CD14-positive monocyte (primary cell): ENCODE data around the gene ZC3H10. TPM values are rescaled to one million over a fixed set of nuclear protein-coding genes. Genes with fewer than 3 reads are reported as not detected.

Source experiments
- DNase-seq, 3 donors: peaks; one replicate each; pipeline ENCODE4 v3.0.0-alpha.2; 2011 to 2022
- H2AFZ ChIP-seq: 2 replicates; pipeline ENCODE4 v1.6.0; 2012; ENCODE audit warnings: mild to moderate bottlenecking, low read depth, low read length, inconsistent platforms; ENCODE audit not compliant: insufficient read depth, poor library complexity, severe bottlenecking
- H3K27ac ChIP-seq, 2 donors: 1 replicate in 1 of 2; 2 replicates in 1 of 2; pipeline ENCODE4 v1.5.1; 2012 to 2013; ENCODE audit warnings: low read length in 2 of 2, control low read depth in 1 of 2, inconsistent platforms in 1 of 2, low read depth in 1 of 2, mild to moderate bottlenecking in 1 of 2
- H3K27me3 ChIP-seq, 2 donors: one replicate each; pipeline versions ENCODE4 v1.6.0 to v1.6.1; 2011 to 2013; ENCODE audit warnings: low read length in 2 of 2; ENCODE audit not compliant: control insufficient read depth in 2 of 2, insufficient read depth in 2 of 2
- H3K36me3 ChIP-seq, 2 donors: replicated peaks in 1 of 2; 1 replicate in 1 of 2; 2 replicates in 1 of 2; pipeline versions ENCODE4 v1.5.1 to v1.6.1; 2012 to 2013; ENCODE audit warnings: low read length in 2 of 2, control low read depth in 1 of 2, inconsistent platforms in 1 of 2, mild to moderate bottlenecking in 1 of 2; ENCODE audit not compliant: insufficient read depth in 2 of 2, control insufficient read depth in 1 of 2
- H3K4me1 ChIP-seq, 2 donors: 1 replicate in 1 of 2; 2 replicates in 1 of 2; pipeline versions ENCODE4 v1.5.1 to v1.6.1; 2012 to 2013; ENCODE audit warnings: low read length in 2 of 2, control low read depth in 1 of 2, inconsistent platforms in 1 of 2, mild to moderate bottlenecking in 1 of 2, moderate library complexity in 1 of 2; ENCODE audit not compliant: insufficient read depth in 2 of 2, control insufficient read depth in 1 of 2
- H3K4me2 ChIP-seq: replicated peaks from 2 replicates; pipeline ENCODE3; 2012; ENCODE audit warnings: low read length, moderate library complexity, mild to moderate bottlenecking; ENCODE audit not compliant: poor library complexity, severe bottlenecking; ENCODE audit errors: extremely low read depth
- H3K4me3 ChIP-seq, 3 experiments: fragments of 200-600 bp in 1 of 3; sonication (generic) in 1 of 3; replicated peaks in 1 of 3; 1 replicate in 2 of 3; 2 replicates in 1 of 3; pipeline ENCODE4 v1.5.1; 2011 to 2013; ENCODE audit warnings: low read length in 3 of 3, mild to moderate bottlenecking in 3 of 3, control low read depth in 2 of 3, low read depth in 2 of 3, inconsistent platforms in 1 of 3, moderate library complexity in 1 of 3
- H3K79me2 ChIP-seq: 2 replicates; pipeline ENCODE4 v1.6.0; 2012; ENCODE audit warnings: mild to moderate bottlenecking, control low read depth, inconsistent platforms, low read length, moderate library complexity; ENCODE audit not compliant: insufficient read depth
- H3K9ac ChIP-seq: 2 replicates; pipeline ENCODE4 v1.6.0; 2017; ENCODE audit warnings: low read length, mild to moderate bottlenecking; ENCODE audit not compliant: insufficient read depth, poor library complexity, severe bottlenecking
- H3K9me3 ChIP-seq, 2 donors: replicated peaks in 1 of 2; 1 replicate in 1 of 2; 2 replicates in 1 of 2; pipeline versions ENCODE4 v1.5.1 to v1.6.1; 2012 to 2013; ENCODE audit warnings: low read length in 2 of 2, control low read depth in 1 of 2; ENCODE audit not compliant: control insufficient read depth in 1 of 2, insufficient read depth in 1 of 2
- H4K20me1 ChIP-seq: 2 replicates; pipeline ENCODE4 v1.6.0; 2012; ENCODE audit warnings: mild to moderate bottlenecking, low read length, control low read depth, moderate library complexity; ENCODE audit not compliant: insufficient read depth
- H3K27ac Mint-ChIP-seq, 7 donors: one replicate each; pipeline ENCODE4 v1.8.0; 2020; ENCODE audit warnings: mild to moderate bottlenecking in 7 of 7, mixed read lengths in 7 of 7, moderate library complexity in 6 of 7, inconsistent platforms in 2 of 7
- H3K27me3 Mint-ChIP-seq, 3 donors: one replicate each; pipeline ENCODE4 v1.8.0; 2021 to 2022; ENCODE audit warnings: low read depth in 3 of 3, mild to moderate bottlenecking in 3 of 3, mixed read lengths in 3 of 3, moderate library complexity in 3 of 3, inconsistent platforms in 1 of 3
- H3K36me3 Mint-ChIP-seq, 2 donors: one replicate each; pipeline ENCODE4 v1.8.0; 2020; ENCODE audit warnings: mixed read lengths in 2 of 2, inconsistent platforms in 1 of 2, mild to moderate bottlenecking in 1 of 2
- H3K4me1 Mint-ChIP-seq: one replicate; pipeline ENCODE4 v1.8.0; 2020; ENCODE audit warnings: mild to moderate bottlenecking, mixed read lengths
- H3K4me3 Mint-ChIP-seq, 2 donors: one replicate each; pipeline ENCODE4 v1.8.0; 2020; ENCODE audit warnings: mild to moderate bottlenecking in 2 of 2, mixed read lengths in 2 of 2, moderate library complexity in 1 of 2
- H3K9me3 Mint-ChIP-seq, 7 donors: one replicate each; pipeline ENCODE4 v1.8.0; 2020 to 2022; ENCODE audit warnings: mixed read lengths in 7 of 7, mild to moderate bottlenecking in 6 of 7, moderate library complexity in 6 of 7, inconsistent platforms in 2 of 7
- CTCF ChIP-seq: fragments of 200-600 bp; IDR thresholded peaks from one replicate; pipeline ENCODE4 v1.8.0; 2022; ENCODE audit warnings: antibody characterized with exemption, mild to moderate bottlenecking
- WGBS: methylation state at CpG from one replicate; pipeline ENCODE4 v1.1.5; 2013; ENCODE audit warnings: missing lambda C conversion rate; ENCODE audit not compliant: insufficient coverage; 5-methylcytosine and 5-hydroxymethylcytosine counted together
- intact Hi-C, 2 donors: fragments of 100-400 bp; cut with micrococcal nuclease; formaldehyde crosslinking; loops; one replicate each; pipeline versions ENCODE4 v1.15.0 to v1.15.1; 2023
- polyA plus RNA-seq, 3 donors: library from polyadenylated mRNA; depleted of rRNA in 1 of 3; unstranded in 2 of 3; stranded (reverse) in 1 of 3; fragments of 300-500 nt in 2 of 3; fragments of >200 nt in 1 of 3; fragmentation: Illumina TruSeq in 2 of 3; gene quantifications; 1 replicate in 2 of 3; 2 replicates in 1 of 3; pipeline ENCODE4 v1.2.3, GENCODE V29; 2012 to 2021

ZC3H10 gene
- polyA plus RNA-seq, 3 donors = 1.7 to 3.1 (median 1.8) TPM

- no peak overlapping the region for H3K4me3 Mint-ChIP-seq
- Histone ChIP-seq H3K4me3 (no peak overlapping the region), H3K4me1 (peaks cover 33 to 39% of the 10 kb centered on the region in 2 donors), H3K36me3 (peaks cover 60 to 71% of the 10 kb centered on the region in 2 donors), H3K27ac (peak overlapping the region in 1 of 2 donors; percentile 94), H3K27me3 (no peaks in the 10 kb centered on the region), H4K20me1 (peaks cover 75% of the 10 kb centered on the region), H3K9me3 (no peaks in the 10 kb centered on the region), H3K79me2 (peaks cover 51% of the 10 kb centered on the region), H2AFZ (no peak overlapping the region), H3K4me2 (no peak overlapping the region), H3K9ac (no peak overlapping the region)
- no peaks in the 10 kb centered on the region for H3K9me3 Mint-ChIP-seq
- peaks cover 34% of the 10 kb centered on the region for H3K4me1 Mint-ChIP-seq
- no peak for TF ChIP-seq CTCF
- H3K27me3 Mint-ChIP-seq = no peaks in the 10 kb centered on the region
- peaks cover 58 to 70% of the 10 kb centered on the region in 2 donors for H3K36me3 Mint-ChIP-seq
- peak overlapping the region; percentile 28 to 98 (median 68) for H3K27ac Mint-ChIP-seq
- intact Hi-C loops = loop anchor here in 1 of 2 donors (5.0 kb wide), 1 partner anchor 35 kb away; the partner anchor contains the start of gene ESYT1
- DNase-seq = no peak
- no CpG with 5 or more reads among the region's 10 CpGs for WGBS
Measured at GRCh38 chr12:56161690-56162351, 43.8 kb downstream of the ZC3H10 start.

GRCh38 chr12:56162468-56163290, 44.6 kb downstream of the ZC3H10 start:
- Histone ChIP-seq H3K36me3 (peaks cover 65 to 77% of the 10 kb centered on the region in 2 donors), H3K4me1 (peaks cover 26 to 30% of the 10 kb centered on the region in 2 donors), H3K79me2 (peaks cover 44% of the 10 kb centered on the region), H3K27me3 (no peaks in the 10 kb centered on the region), H3K4me2 (no peak overlapping the region), H3K27ac (peak overlapping the region in 1 of 2 donors; percentile 1), H3K9ac (no peak overlapping the region), H3K9me3 (no peaks in the 10 kb centered on the region), H4K20me1 (peaks cover 75% of the 10 kb centered on the region), H2AFZ (no peak overlapping the region), H3K4me3 (no peak overlapping the region)
- no peak for DNase-seq
- WGBS = 97% methylated on average over 6 of the region's 11 CpGs
- no peaks in the 10 kb centered on the region for H3K27me3 Mint-ChIP-seq
- peaks cover 29% of the 10 kb centered on the region for H3K4me1 Mint-ChIP-seq
- H3K9me3 Mint-ChIP-seq = no peaks in the 10 kb centered on the region
- H3K4me3 Mint-ChIP-seq = no peak overlapping the region
- H3K27ac Mint-ChIP-seq = peak overlapping the region; percentile 4 to 70 (median 53)
- H3K36me3 Mint-ChIP-seq = peaks cover 65 to 78% of the 10 kb centered on the region in 2 donors
- no peak for TF ChIP-seq CTCF
- intact Hi-C loops = loop anchor here in 1 of 2 donors (5.0 kb wide), 1 partner anchor 35 kb away; the partner anchor contains the start of gene ESYT1
